Tibial nerve (tissue), 4 donors: Measurements from ENCODE around the gene PTGDR2. TPM values are rescaled to one million over a fixed set of nuclear protein-coding genes. Genes with fewer than 3 reads are reported as not detected.

ENCODE experiments used
- DNase-seq, 2 donors: peaks; one replicate each; pipeline ENCODE4 v3.0.0-alpha.2; 2019; ENCODE audit warnings: low spot score in 2 of 2
- H3K27ac ChIP-seq, 4 donors: fragments of 200-600 bp; sonication (generic) in 3 of 4; one replicate each; pipeline ENCODE4 v1.5.1; 2017 to 2019; ENCODE audit warnings: mild to moderate bottlenecking in 1 of 4
- H3K27me3 ChIP-seq, 2 donors: fragments of 200-600 bp; sonication (generic) in 1 of 2; one replicate each; pipeline versions ENCODE4 v1.5.1 to v1.6.0; 2017 to 2019
- H3K36me3 ChIP-seq, 3 donors: fragments of 200-600 bp; sonication (generic); one replicate each; pipeline ENCODE4 v1.5.1; 2018 to 2019
- H3K4me1 ChIP-seq, 4 donors: fragments of 200-600 bp; sonication (generic) in 3 of 4; one replicate each; pipeline ENCODE4 v1.5.1; 2017 to 2019
- H3K4me3 ChIP-seq, 4 donors: fragments of 200-600 bp; sonication (generic) in 3 of 4; one replicate each; pipeline ENCODE4 v1.5.1; 2017 to 2019; ENCODE audit warnings: mild to moderate bottlenecking in 1 of 4, moderate library complexity in 1 of 4
- H3K9me3 ChIP-seq, 4 donors: fragments of 200-600 bp; sonication (generic) in 3 of 4; one replicate each; pipeline ENCODE4 v1.5.1; 2017 to 2019
- CTCF ChIP-seq, 5 experiments: fragments of 200-600 bp in 3 of 5; fragments of 450-650 bp in 2 of 5; sonication (generic) in 3 of 5; IDR thresholded peaks; one replicate each; pipeline ENCODE4 v1.5.1; 2016 to 2019; ENCODE audit warnings: antibody characterized with exemption in 5 of 5, mild to moderate bottlenecking in 3 of 5, moderate library complexity in 2 of 5
- EP300 ChIP-seq, 2 donors: sonication (generic); formaldehyde crosslinking; IDR thresholded peaks; one replicate each; pipeline ENCODE4 v1.6.1; 2017; ENCODE audit warnings: antibody characterized with exemption in 2 of 2, mild to moderate bottlenecking in 1 of 2
- POLR2A ChIP-seq, 2 donors: fragments of 450-650 bp; IDR thresholded peaks; one replicate each; pipeline ENCODE4 v1.6.1; 2017; ENCODE audit warnings: antibody characterized with exemption in 2 of 2, mild to moderate bottlenecking in 2 of 2, moderate library complexity in 2 of 2
- WGBS, 2 donors: methylation state at CpG; one replicate each; pipeline ENCODE4 v1.1.5; 2018; 5-methylcytosine and 5-hydroxymethylcytosine counted together
- total RNA-seq, 4 donors: library from RNA; depleted of rRNA; stranded (reverse); fragments of >200 nt; gene quantifications; one replicate each; pipeline ENCODE4 v1.1.0, GENCODE V29; 2016

The PTGDR2 gene
- total RNA-seq, 4 donors from 2014 or later, result 0.20 to 2.4 (median 0.46) TPM

GRCh38 chr11:60863550-60864521 is 8.1 kb upstream of the PTGDR2 start:
- Histone ChIP-seq H3K9me3 (no peaks in the 10 kb centered on the region), H3K36me3 (no peaks in the 10 kb centered on the region), H3K27ac (no peak overlapping the region), H3K4me1 (no peaks in the 10 kb centered on the region), H3K4me3 (no peak overlapping the region), H3K27me3 (no peaks in the 10 kb centered on the region)
- DNase-seq, result no peak
- 72 to 76% methylated on average over 16 of the region's 16 CpGs for WGBS, 2 donors
- TF ChIP-seq POLR2A (IDR thresholded peaks at IDR 0.05), result no peak
- no peak for TF ChIP-seq CTCF (IDR thresholded peaks at IDR 0.05)
- TF ChIP-seq EP300 (IDR thresholded peaks at IDR 0.05), result no peak

- Histone ChIP-seq H3K4me3 (no peak overlapping the region), H3K27ac (no peak overlapping the region), H3K9me3 (no peaks in the 10 kb centered on the region), H3K27me3 (no peaks in the 10 kb centered on the region), H3K4me1 (no peaks in the 10 kb centered on the region), H3K36me3 (no peaks in the 10 kb centered on the region)
- no peak for DNase-seq
- 92% methylated on average over 9 of the region's 9 CpGs for WGBS, 2 donors
- no peak for TF ChIP-seq EP300 (IDR thresholded peaks at IDR 0.05)
- no peak for TF ChIP-seq POLR2A (IDR thresholded peaks at IDR 0.05)
- TF ChIP-seq CTCF (IDR thresholded peaks at IDR 0.05), result no peak
Observed at GRCh38 chr11:60862171-60862570, 6.4 kb upstream of the PTGDR2 start.

GRCh38 chr11:60860943-60861342 is 5.2 kb upstream of the PTGDR2 start:
- no peak overlapping the region for H3K4me3 ChIP-seq
- TF ChIP-seq CTCF (IDR thresholded peaks at IDR 0.05), result no peak
- TF ChIP-seq POLR2A (IDR thresholded peaks at IDR 0.05), result no peak
- no peak for TF ChIP-seq EP300 (IDR thresholded peaks at IDR 0.05)
- H3K27me3 ChIP-seq, result no peaks in the 10 kb centered on the region
- H3K4me1 ChIP-seq, result no peaks in the 10 kb centered on the region
- H3K9me3 ChIP-seq, result no peaks in the 10 kb centered on the region
- no peak overlapping the region for H3K27ac ChIP-seq
- 29 to 35% methylated on average over 6 to 7 of the region's 7 CpGs for WGBS, 2 donors
- DNase-seq, result no peak
- no peaks in the 10 kb centered on the region for H3K36me3 ChIP-seq

- 77 to 84% methylated on average over 15 of the region's 15 CpGs for WGBS, 2 donors
- Histone ChIP-seq H3K4me1 (no peaks in the 10 kb centered on the region), H3K27ac (peak overlapping the region in 1 of 4 donors; percentile 57), H3K9me3 (no peaks in the 10 kb centered on the region), H3K36me3 (no peaks in the 10 kb centered on the region), H3K4me3 (no peak overlapping the region), H3K27me3 (no peaks in the 10 kb centered on the region)
- no peak for TF ChIP-seq POLR2A (IDR thresholded peaks at IDR 0.05)
- DNase-seq, result no peak
Observed at GRCh38 chr11:60859616-60860250, 4.0 kb upstream of the PTGDR2 start.

- TF ChIP-seq POLR2A (IDR thresholded peaks at IDR 0.05) (no peak), CTCF (IDR thresholded peaks at IDR 0.05) (no peak), EP300 (IDR thresholded peaks at IDR 0.05) (no peak)
- no peak for DNase-seq
- no peak overlapping the region for H3K4me3 ChIP-seq
- 67 to 82% methylated on average over 4 of the region's 4 CpGs for WGBS, 2 donors
- no peaks in the 10 kb centered on the region for H3K9me3 ChIP-seq
- H3K36me3 ChIP-seq, result no peaks in the 10 kb centered on the region
- no peak overlapping the region for H3K27ac ChIP-seq
- H3K4me1 ChIP-seq, result no peaks in the 10 kb centered on the region
- H3K27me3 ChIP-seq, result no peaks in the 10 kb centered on the region
Observed at GRCh38 chr11:60858731-60859464, 3.1 kb upstream of the PTGDR2 start.
